Ovary (tissue), 3 donors: Measurements from ENCODE around the gene IL17REL.

Experiments
- CTCF ChIP-seq, 3 donors: fragments of 450-650 bp in 2 of 3; fragments of 200-600 bp in 1 of 3; IDR thresholded peaks; one replicate each; pipeline versions ENCODE4 v1.5.1 to v1.8.0; 2016 to 2022; ENCODE audit warnings: antibody characterized with exemption in 3 of 3, mild to moderate bottlenecking in 1 of 3
- POLR2A ChIP-seq: fragments of 450-650 bp; IDR thresholded peaks from one replicate; pipeline ENCODE4 v1.6.1; 2017; ENCODE audit warnings: antibody characterized with exemption, mild to moderate bottlenecking, moderate library complexity
- donor health status: DM: no; HTN: no; CAD: no.

DNA sequence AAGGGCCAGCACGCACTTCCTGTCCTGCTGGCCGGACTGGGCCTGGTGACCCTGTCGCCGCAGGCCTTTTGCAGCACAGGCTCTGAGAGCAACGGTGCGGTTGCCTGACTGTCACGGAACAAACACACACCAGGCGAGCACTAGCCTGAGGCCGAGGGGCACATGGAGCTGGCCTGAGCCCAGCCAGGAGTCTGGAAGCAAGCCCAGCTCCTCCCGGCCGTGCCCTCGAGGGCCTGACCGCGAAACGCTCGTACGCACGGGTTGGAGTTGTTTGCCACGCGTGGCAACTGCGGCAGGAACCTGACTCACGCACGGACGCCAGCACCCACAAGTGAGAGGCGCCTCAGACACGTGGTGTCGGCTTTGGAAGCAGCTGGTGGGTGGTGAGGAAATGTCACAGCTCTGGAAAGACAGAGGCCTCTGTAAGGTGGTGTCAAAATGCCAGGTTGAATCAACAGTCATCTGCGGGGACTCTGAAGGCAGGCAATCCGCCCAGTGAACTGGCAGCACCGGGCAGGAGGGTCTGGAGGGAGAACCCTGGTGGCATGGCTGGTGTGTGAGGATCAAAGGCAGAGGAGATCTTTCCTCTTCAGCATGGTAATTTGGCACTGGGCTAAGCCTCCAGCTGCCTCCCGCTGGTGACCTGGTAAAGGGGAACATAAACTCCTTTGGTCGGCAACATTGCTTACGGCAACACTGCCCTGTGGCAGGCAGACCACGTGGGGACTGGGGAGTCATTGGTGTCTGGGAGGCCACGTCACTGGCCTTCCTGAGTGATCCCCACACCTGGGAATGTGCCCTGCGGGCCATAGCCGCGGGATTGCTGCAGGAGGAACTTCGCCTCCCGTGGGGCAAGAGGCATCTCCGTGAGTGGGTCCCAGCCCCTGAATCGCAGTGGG is 15.3 kb upstream of the IL17REL start:
- TF ChIP-seq POLR2A (no peak), CTCF (IDR thresholded peaks at IDR 0.05) (no peak)
